Smooth muscle cell (in vitro differentiated cells): ENCODE data around the gene COA1. TPM values are rescaled to one million over a fixed set of nuclear protein-coding genes. Genes with fewer than 3 reads are reported as not detected.

Experiments
- DNase-seq: peaks from one replicate; lab custom pipeline; 2025; ENCODE audit not compliant: unreplicated experiment; lab: John Stamatoyannopoulos, UW
- H2AFZ ChIP-seq: fragments of 200-600 bp; sonication (generic); 2 replicates; pipeline ENCODE4 v1.6.0; 2016; ENCODE audit warnings: antibody characterized with exemption, low read depth, mild to moderate bottlenecking
- H3F3A ChIP-seq: fragments of 200-600 bp; sonication (generic); 2 replicates; pipeline ENCODE4 v1.6.0; 2017; ENCODE audit warnings: antibody characterized with exemption, low read depth
- H3K27ac ChIP-seq: fragments of 200-600 bp; sonication (generic); 2 replicates; pipeline ENCODE4 v1.5.1; 2016; ENCODE audit warnings: low read depth, mild to moderate bottlenecking
- H3K27me3 ChIP-seq: fragments of 200-600 bp; sonication (generic); 2 replicates; pipeline ENCODE4 v1.6.1; 2016; ENCODE audit warnings: low read depth, mild to moderate bottlenecking
- H3K36me3 ChIP-seq: fragments of 200-600 bp; sonication (generic); 2 replicates; pipeline ENCODE4 v1.5.1; 2016; ENCODE audit warnings: low read depth
- H3K4me1 ChIP-seq: fragments of 200-600 bp; sonication (generic); 2 replicates; pipeline ENCODE4 v1.5.1; 2016; ENCODE audit warnings: low read depth
- H3K4me2 ChIP-seq: fragments of 200-600 bp; sonication (generic); 2 replicates; pipeline ENCODE4 v1.6.0; 2016; ENCODE audit warnings: mild to moderate bottlenecking
- H3K4me3 ChIP-seq: fragments of 200-600 bp; sonication (generic); 2 replicates; pipeline ENCODE4 v1.5.1; 2016; ENCODE audit warnings: mild to moderate bottlenecking
- H3K79me2 ChIP-seq: fragments of 200-600 bp; sonication (generic); 2 replicates; pipeline ENCODE4 v1.6.0; 2016; ENCODE audit warnings: low read depth, mild to moderate bottlenecking
- H3K9ac ChIP-seq: fragments of 200-600 bp; sonication (generic); 2 replicates; pipeline ENCODE4 v1.6.0; 2016; ENCODE audit warnings: low read depth
- H3K9me3 ChIP-seq: fragments of 200-600 bp; sonication (generic); replicated peaks from 2 replicates; pipeline ENCODE4 v1.5.1; 2016; ENCODE audit warnings: low read depth
- H4K20me1 ChIP-seq: fragments of 200-600 bp; sonication (generic); 2 replicates; pipeline ENCODE4 v1.6.0; 2016; ENCODE audit warnings: low read depth
- WGBS: methylation state at CpG from one replicate; pipeline ENCODE4 v1.1.7; 2016; ENCODE audit warnings: low lambda C conversion rate; 5-methylcytosine and 5-hydroxymethylcytosine counted together
- polyA plus RNA-seq: library from polyadenylated mRNA; unstranded; fragments of >200 nt; fragmentation: Nextera tagmentation; extraction: Ambion mirVana; gene quantifications from 2 replicates; pipeline ENCODE4 v1.2.1, GENCODE V29; 2016
- total RNA-seq: library from RNA; depleted of rRNA; stranded (reverse); fragments of >200 nt; gene quantifications from 2 replicates; pipeline ENCODE4 v1.2.3, GENCODE V29; 2014
- TF ChIP-seq, protein P1 (sequence below): fragments of 200-600 bp; sonication (generic); IDR thresholded peaks from 2 replicates; pipeline ENCODE4 v1.5.1; 2017; ENCODE audit warnings: borderline replicate concordance, mild to moderate bottlenecking, antibody characterized with exemption; ENCODE audit not compliant: insufficient read depth, poor library complexity, severe bottlenecking

COA1 gene
- total and polyA plus RNA-seq, 2 experiments from 2014 or later, result 63.1 to 67.5 TPM

DNA sequence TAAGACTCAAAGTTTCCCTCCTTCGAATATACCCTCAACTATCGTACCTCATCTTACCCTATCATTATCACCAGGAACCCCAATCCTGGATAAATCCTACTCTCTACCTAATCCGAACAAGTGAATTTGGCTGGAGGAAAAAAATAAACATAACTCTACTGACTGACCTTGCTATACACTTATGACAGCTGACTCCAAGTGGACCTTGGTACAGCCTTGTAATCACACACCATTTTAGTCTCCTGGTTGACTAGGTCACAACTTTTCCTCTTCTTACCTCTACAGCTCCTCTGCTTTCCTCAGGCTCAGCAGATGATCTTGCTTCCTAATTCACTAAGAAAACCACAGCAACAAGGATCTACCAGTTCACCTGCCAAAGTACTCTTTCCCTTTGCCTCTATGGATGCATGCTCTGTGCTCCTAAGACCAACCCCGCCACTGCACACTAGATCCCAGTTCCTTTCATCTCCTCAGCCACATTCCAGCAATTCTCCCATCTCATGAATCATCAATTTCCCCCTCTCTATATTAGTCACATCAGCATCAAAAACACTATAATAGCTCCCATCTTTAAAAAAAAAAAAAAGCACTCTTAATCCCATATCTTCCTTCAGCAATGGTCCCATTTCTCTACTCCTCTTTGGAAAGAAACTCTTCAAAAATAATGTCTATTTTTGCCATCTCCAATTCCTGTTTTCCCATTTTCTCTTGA, 35.5 kb downstream of the COA1 start:
- 99% methylated on average over 4 of the region's 4 CpGs for WGBS
- no peak overlapping the region for H3K27ac ChIP-seq
- H3F3A ChIP-seq, result no peaks in the 10 kb centered on the region
- H4K20me1 ChIP-seq, result peaks cover 86% of the 10 kb centered on the region
- no peak for DNase-seq
- no peaks in the 10 kb centered on the region for H3K36me3 ChIP-seq
- peaks cover 86% of the 10 kb centered on the region for H3K79me2 ChIP-seq
- peak overlapping the region; percentile 27 for H3K4me2 ChIP-seq
- no peak overlapping the region for H3K9ac ChIP-seq
- TF ChIP-seq, protein P1, sequence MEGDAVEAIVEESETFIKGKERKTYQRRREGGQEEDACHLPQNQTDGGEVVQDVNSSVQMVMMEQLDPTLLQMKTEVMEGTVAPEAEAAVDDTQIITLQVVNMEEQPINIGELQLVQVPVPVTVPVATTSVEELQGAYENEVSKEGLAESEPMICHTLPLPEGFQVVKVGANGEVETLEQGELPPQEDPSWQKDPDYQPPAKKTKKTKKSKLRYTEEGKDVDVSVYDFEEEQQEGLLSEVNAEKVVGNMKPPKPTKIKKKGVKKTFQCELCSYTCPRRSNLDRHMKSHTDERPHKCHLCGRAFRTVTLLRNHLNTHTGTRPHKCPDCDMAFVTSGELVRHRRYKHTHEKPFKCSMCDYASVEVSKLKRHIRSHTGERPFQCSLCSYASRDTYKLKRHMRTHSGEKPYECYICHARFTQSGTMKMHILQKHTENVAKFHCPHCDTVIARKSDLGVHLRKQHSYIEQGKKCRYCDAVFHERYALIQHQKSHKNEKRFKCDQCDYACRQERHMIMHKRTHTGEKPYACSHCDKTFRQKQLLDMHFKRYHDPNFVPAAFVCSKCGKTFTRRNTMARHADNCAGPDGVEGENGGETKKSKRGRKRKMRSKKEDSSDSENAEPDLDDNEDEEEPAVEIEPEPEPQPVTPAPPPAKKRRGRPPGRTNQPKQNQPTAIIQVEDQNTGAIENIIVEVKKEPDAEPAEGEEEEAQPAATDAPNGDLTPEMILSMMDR, result no peak
- no peak overlapping the region for H2AFZ ChIP-seq
- no peaks in the 10 kb centered on the region for H3K9me3 ChIP-seq
- no peak overlapping the region for H3K4me3 ChIP-seq
- H3K27me3 ChIP-seq, result no peaks in the 10 kb centered on the region
- H3K4me1 ChIP-seq, result no peaks in the 10 kb centered on the region

DNA sequence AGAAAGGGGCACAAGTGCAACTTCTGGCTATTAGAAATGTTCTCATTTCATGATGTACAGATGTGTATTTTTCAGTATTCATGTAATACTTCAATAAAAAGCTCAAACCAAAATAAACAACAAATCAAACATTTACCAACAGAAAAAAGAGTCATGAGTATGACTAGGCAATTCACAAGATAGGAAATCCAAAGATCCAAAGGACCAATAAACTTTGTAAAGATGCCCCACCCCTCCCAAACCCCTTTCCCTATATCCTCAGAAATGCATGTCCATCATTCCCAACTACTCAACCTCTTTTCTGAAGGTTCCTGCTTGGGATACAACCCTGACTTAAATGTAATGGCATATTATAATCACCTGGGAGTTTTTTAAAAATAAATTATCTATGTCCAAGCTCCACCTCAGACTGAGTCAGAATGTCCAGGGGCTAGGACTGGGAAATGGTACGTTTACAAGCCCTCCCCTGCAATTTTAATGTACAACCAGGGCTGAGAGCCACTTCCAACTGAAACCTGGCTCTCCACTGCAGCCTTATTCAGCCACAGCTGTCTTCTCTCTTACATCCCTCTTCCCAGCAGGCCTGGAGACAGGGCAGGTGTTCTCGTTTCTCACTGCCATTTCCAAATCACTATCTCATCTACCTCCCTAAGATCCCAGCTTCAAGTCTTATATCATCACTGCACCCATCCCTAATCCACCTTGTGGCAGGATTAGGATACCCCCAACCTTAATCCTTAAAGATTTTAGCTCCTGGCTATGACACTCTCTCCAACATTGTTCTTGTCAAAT, 36.5 kb downstream of the COA1 start:
- Histone ChIP-seq H3K4me2 (no peak overlapping the region), H3K36me3 (no peaks in the 10 kb centered on the region), H3K27ac (no peak overlapping the region), H2AFZ (no peak overlapping the region), H3K79me2 (peaks cover 88% of the 10 kb centered on the region), H3F3A (no peaks in the 10 kb centered on the region), H3K9ac (no peak overlapping the region), H4K20me1 (peaks cover 82% of the 10 kb centered on the region), H3K27me3 (no peaks in the 10 kb centered on the region), H3K4me3 (no peak overlapping the region), H3K9me3 (no peaks in the 10 kb centered on the region), H3K4me1 (no peaks in the 10 kb centered on the region)
- DNase-seq, result no peak
- WGBS, result 83% methylated on average over 2 of the region's 2 CpGs
- TF ChIP-seq, protein P1, result no peak

DNA sequence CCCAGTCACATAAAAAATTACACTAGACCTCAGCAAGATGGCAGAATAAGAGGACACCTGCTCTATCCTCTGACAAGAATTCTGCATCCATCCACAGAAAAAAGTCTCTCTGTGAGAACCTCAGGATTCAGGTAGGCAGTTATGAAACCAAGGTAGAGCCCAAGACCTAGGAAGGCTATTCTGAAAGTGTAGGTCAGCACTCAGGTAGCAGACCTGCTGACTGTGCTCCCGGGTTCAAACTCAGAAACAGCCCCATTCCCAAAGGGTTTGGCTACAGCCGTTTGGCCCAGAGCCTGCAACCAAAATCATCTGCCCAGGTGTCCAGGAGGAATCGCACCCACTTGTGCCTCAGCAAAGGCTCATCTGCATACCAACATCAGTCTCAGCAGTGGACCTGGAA, 37.7 kb downstream of the COA1 start:
- Histone ChIP-seq H3K4me2 (no peak overlapping the region), H3F3A (no peaks in the 10 kb centered on the region), H4K20me1 (peaks cover 74% of the 10 kb centered on the region), H3K4me1 (no peaks in the 10 kb centered on the region), H3K4me3 (no peak overlapping the region), H3K36me3 (no peaks in the 10 kb centered on the region), H3K79me2 (peaks cover 93% of the 10 kb centered on the region), H3K9me3 (no peaks in the 10 kb centered on the region), H3K27ac (no peak overlapping the region), H3K27me3 (no peaks in the 10 kb centered on the region), H2AFZ (no peak overlapping the region), H3K9ac (no peak overlapping the region)
- TF ChIP-seq, protein P1, result no peak
- no peak for DNase-seq
- WGBS, result 100% methylated on average over 3 of the region's 3 CpGs
